GM20000 (cell line): Measurements from ENCODE around the gene DHRS13.
"Not testable (repeated sequence)": the region's sequence is repeated elsewhere in the genome, so short reads cannot be mapped to it uniquely, and the experiment has no call there.

Experiments
- DNase-seq: peaks from one replicate; pipeline ENCODE4 v3.0.0; 2012; ENCODE audit warnings: low spot score
- CTCF ChIP-seq: IDR thresholded peaks from 2 replicates; pipeline ENCODE4 v1.5.1; 2012; ENCODE audit warnings: mild to moderate bottlenecking, control low read depth; ENCODE audit errors: extremely low read depth, missing control alignments

DHRS13 gene

DNA sequence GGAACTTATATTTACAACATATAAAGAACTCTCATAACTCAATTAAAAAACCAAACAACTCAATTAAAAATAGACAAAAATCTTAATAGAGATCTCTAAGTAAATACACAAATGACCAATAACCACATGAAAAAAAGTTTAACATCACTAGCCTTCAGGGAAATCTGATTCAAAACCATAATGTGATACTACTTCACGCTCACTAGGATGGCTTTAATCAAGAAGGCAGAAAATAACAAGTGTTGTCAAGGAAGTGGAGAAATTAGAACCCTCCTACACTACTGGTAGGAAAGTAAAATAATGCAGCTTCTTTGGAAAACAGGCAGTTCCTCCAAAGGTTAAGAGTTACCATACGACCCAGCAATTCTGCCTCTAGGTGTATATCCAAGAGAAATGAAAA lies 40.0 kb upstream of the DHRS13 start:
- no peak for DNase-seq
- no peak for TF ChIP-seq CTCF

- TF ChIP-seq CTCF = no peak
- DNase-seq = no peak
These were observed 38.4 kb upstream of the DHRS13 start for GRCh38 chr17:28941251-28941650.

GRCh38 chr17:28940675-28941074 lies 37.8 kb upstream of the DHRS13 start:
- no peak for TF ChIP-seq CTCF
- DNase-seq = no peak

GRCh38 chr17:28940142-28940541 lies 37.3 kb upstream of the DHRS13 start:
- TF ChIP-seq CTCF = no peak
- no peak for DNase-seq

DNA sequence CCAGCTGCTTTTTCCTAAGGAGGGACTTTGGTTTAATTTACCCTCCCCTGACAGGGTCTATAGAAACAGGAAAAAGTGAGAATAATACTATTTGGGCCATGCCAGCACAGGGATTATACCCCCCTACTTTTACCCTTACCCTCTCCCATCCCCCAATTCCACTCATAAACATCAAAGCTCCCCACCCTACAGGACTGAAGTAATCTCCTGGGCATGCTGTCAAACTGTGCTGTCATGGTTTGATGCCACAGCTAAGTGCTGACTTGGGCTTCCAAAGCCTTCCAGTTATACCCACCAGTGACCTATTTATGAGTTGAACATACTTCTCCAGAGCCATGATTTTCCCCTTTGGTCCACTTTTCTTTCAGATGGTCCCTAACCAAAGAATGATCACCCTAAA lies 35.7 kb upstream of the DHRS13 start:
- TF ChIP-seq CTCF = no peak
- DNase-seq = no peak

GRCh38 chr17:28937044-28937729 lies 34.3 kb upstream of the DHRS13 start:
- DNase-seq = no peak
- TF ChIP-seq CTCF = no peak

DNA sequence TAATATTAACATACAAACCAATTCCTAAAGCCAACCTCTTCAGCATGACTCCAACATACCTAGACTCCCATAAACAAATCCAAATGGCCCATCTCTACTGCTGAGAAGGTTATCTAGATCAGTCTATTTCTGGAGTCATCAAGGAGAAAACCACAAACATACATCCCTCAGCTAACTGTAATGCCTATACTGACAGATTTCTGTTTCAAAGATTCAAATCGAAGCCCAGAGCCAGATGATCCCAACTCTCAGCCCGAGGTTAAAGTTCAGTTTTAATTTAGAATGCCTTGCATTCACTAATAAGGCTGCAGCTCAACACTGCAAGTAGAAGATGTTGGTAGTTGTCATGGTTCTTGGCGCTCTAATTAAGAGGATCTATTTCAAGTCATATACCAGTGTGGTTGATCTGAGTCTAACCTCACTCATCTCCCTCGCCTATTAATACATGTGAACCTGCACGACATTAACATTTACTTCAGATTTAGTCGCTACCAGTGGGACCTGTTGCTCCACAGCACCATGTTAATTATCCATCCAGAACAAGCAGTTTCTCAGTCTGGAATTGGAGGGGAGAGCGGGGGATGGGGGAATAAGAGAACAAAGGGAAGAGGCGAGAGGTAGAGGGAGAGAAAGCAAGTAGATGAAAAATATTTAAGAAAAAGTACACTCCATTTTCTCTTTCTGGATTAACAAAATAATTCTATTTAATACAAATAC lies 33.0 kb upstream of the DHRS13 start:
- TF ChIP-seq CTCF = no peak
- DNase-seq = no peak

- DNase-seq = not testable (repeated sequence)
These were observed 31.6 kb upstream of the DHRS13 start for GRCh38 chr17:28934508-28934907.
